GM18517 (cell line): ENCODE measurements around the gene RXRA.

Source experiments
- ATAC-seq: cut with Tn5 transposase; IDR thresholded peaks from one replicate; pipeline ENCODE4 v1.9.1; 2021; ENCODE audit warnings: mild to moderate bottlenecking, moderate library complexity; ENCODE audit not compliant: unreplicated experiment

The RXRA gene

DNA sequence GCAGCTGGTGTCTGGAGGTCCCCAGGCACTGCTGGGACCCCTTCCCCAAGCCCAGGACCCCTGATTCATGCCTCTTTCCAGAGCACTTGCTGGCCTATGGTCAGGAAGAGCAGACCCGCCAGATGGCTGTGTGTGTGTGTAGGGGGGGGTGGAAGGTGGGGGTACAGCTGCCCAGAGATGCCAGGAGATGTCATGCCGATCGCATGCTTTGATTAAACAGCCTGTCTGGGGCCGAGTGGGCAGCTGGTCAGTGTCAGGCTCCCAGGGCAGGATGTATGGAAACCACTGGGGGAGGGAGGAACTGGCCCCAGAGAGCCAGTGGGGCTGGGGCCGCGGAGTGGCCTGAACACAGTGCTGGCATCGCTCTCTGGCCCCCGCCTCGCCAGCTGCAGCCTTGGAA is 23.7 kb downstream of the RXRA start:
- ATAC-seq: no peak

GRCh38 chr9:134350416-134350994 is 24.2 kb downstream of the RXRA start:
- no peak for ATAC-seq

- ATAC-seq: no peak
Observed at GRCh38 chr9:134351606-134352176, 25.4 kb downstream of the RXRA start.

- no peak for ATAC-seq
Observed at GRCh38 chr9:134352247-134352933, 26.1 kb downstream of the RXRA start.

DNA sequence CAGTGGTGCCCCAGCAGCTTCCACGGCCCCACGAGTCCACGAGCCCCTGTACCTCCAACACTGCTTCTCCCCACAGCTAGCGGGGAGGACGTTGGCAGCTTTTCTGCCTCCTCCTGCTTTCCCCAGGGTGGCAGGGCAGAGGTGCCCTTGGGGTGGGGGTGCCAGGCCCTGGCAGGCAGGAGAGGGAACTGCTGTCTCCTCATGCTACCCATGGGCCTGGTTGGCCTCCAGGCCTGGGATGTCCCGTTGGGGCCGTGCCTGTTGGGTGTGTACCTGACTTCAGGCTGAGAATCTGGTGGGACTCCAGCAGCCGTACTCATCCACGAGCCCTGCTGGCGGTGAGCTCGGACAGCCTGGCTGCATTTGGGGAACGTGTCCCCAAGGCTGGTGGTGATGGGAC is 27.3 kb downstream of the RXRA start:
- no peak for ATAC-seq

DNA sequence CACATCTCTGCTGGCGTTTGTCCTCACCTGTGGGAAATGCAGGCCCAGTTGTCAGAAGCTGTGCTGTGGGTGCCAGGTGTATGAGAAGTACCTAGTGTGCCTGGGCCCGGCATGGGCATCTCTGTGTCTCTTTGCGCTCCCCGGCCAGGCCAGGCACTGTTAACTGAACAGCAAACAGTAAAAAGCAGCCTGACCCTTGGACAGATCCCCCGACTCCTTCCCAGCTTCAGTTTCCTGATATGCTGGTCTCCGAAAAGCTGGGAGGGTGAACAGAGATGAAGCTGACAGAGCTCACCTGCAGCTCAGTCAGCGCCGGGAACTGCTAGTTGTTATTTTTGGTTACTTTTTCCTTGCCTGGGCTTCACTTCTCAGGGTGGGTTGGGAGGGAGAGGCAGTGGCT is 28.9 kb downstream of the RXRA start:
- ATAC-seq: no peak

DNA sequence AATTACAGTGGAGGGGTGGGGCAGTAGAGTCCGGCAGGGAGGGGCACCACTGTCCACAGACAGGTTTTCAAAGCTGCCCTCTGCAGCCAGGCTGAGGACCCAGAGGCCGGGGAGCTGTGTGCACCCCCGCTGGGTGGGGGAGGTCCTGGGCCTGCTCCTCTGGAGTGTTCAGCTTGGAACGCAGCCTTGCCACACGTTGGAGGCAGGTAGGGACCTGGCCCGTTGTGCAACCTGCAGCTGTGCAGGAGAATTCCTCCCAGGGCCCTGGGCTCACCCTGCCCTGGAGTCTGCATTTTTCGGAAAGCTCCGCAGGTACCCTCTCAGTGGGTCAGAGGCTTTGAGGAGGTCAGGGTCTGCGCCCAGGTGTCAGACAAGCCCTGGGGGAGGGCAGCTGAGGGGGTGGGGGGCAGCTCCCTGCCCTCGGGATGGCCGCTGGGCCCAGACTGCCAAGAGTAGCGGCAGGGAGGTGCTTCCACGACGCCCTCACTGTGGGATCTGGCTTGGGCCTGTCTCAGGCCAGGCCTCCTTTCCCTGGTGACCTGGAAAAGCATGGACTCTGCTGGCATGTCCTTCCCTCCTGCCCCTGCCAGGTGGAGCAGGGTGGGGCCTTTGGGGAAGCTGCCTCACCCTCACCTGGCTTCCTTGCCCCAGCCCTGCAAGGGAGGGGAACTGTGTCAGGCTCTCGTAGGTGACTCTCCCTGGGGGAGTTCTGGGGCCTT is 29.5 kb downstream of the RXRA start:
- no peak for ATAC-seq

GRCh38 chr9:134356496-134357470 is 30.5 kb downstream of the RXRA start:
- no peak for ATAC-seq

DNA sequence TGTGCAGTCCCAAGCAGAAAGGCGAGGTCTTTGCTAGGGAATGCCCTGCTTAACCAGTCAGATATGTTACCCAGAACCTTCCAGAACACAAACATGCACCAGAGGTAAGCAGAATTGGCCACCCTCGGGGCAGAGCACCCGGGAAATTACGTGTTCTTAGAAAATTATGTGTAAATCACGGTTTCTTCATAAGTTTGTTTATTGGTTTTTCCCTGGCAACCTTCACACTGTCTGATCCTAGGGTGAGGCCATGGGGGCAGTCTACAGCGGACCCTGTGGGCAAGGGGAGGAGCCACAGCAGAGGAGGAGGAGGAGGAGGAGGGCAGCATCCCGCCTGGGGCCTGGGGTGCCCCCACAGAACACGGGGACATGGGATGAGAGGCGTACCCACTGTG is 31.4 kb downstream of the RXRA start:
- no peak for ATAC-seq

DNA sequence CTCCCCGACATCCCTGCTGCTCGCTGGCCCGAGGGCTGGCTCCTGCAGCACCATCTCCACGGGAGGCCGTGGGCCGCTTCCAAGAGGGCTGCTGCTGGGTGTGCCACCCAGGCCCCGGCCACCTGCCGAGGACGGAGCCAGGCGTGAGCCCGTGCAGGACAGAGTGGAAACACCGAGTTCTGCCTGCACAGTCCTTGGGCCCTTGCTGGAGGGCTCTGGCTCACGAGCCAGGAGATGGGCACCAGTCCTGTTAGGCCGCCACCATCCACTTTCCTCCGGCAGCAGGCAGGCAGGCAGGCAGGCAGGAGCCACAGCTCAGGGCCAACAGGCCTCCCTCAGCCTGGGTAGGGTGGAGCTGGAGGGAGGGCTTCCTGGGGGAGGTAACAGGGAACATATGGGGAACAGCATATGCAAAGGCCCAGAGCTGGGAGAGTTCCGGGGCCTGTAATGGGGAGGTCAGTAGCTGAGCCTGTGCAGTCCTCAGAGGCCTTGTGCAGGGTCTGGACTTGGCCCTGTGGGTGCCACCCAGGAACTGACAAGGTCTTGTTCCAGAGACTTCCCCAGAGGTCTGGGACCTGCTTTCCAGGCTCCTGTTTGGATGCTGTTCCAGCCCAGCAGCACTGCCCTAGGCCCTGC is 31.9 kb downstream of the RXRA start:
- ATAC-seq: no peak

DNA sequence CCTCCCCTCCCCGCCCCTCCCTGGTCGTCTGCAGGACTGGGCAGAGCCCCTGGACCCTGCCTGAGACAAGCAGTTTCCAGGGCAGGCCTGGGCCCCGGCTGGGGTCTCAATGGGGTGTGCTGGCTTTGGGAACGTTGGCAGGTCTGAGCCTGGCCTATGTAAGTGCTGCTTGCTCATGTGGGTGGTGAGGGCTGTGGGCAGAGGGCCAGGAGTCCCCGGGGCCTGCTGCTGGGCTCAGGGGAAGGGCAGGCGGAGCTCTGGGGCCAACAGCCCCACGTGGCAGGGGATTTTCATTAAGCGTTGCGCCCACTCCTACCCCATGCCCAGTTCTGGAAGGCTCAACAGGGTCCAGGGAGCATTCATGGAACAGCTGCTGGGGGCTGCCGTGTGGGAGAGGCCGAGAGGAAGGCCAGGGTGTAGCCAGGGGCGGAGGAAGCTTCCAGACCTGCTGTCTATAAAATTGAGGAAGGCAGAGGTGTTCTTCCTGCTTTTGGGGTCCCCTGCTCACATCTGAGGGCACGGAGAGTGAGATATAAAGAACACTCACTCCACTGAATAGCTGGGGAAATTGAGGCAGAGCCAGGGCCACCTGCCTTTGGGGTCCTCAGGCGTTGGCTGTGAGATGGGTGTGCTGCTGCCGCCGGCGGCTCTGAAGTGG is 32.5 kb downstream of the RXRA start:
- no peak for ATAC-seq

GRCh38 chr9:134359493-134360179 is 33.4 kb downstream of the RXRA start:
- no peak for ATAC-seq

DNA sequence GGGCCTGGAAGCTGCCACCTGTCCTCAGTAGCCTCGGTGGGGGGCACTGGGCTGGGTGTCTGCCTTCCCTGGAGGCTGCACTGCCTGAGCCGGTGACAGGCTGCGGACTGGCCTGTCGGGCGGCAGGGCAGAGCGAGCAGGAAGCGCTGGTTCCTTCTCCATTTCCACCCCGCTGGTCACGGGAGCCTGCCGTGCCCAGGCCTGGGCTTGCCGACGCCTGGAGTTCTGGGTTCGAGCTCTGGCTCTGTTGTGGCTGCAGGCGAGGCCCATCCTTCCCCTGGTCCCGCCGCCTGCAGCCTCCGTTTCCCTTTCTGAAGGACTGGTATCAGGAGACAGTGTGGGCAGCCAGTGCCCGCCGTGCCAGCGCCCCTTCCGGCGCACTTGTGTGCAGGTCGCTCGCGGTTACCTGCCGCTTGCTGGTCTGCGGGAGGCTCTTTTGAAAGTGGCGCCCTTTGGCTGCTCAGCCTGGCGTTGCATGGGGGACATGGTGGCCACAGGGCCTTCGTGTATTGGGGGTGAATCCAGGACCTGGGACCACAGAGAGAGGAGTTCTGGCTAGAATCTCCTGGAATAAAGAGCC is 34.0 kb downstream of the RXRA start:
- no peak for ATAC-seq

DNA sequence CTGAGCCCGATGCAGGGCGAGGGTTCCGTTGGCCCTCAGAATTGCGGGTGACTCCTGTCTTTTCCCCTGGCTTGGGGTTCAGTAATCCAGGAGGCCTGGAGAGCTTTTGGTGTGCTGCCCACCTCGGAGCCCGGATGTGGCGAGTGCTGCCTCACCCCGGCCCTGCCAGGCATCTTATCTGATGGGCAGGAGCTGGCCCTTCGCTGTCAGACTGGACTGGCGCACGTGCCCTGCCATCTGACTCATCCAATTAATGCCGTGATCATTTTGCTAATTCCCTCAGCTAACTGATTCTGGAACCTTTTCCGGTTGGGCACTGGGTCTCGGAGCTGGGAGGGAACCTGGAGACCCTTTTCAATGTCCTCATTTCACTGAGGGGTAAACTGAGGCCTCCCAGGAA is 34.6 kb downstream of the RXRA start:
- no peak for ATAC-seq

- ATAC-seq: no peak
Observed at GRCh38 chr9:134361426-134361825, 35.2 kb downstream of the RXRA start.

GRCh38 chr9:134361843-134362414 is 35.7 kb downstream of the RXRA start:
- no peak for ATAC-seq

- no peak for ATAC-seq
Observed at GRCh38 chr9:134363450-134363849, 37.2 kb downstream of the RXRA start.

DNA sequence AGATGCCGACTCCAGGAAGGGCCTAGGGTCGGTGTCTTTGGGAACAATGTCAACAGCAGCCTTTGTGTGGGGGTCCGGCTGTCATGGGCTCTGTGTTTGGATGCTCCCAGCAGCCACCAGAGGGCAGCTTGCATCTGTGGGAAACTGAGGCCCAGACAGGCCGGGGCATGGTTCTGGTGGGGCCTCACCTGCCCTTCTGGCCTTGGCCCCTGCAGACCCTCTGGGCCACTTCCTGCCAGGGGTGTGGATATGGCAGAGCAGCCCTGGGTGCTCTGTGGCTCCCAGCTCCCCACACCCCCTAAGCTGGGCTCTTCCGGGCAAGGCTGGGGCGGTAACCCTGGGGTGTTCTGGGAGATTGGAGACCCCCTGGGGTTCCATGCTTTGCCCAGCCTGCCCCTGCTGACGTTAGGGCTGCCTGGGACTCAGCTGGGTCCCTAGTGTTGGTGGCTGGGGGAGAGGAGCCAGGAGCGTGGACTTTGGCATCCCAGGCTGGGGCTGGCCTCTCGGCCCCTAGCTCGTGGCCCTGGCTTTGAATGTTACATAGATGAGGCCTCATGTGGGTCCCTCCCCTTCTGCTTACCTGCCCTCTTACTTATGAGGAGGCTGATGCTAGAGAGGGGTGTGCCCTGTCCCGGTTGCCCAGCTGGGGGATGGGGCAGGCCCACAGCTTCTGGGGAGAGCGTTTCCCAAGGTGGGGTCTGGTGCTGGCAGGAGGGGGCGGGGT is 38.3 kb downstream of the RXRA start:
- ATAC-seq: no peak
